HG03439 (cell line): ENCODE results near the gene PEX19.

ENCODE experiments used
- ATAC-seq: cut with Tn5 transposase; IDR thresholded peaks from one replicate; pipeline ENCODE4 v1.9.1; 2021; ENCODE audit warnings: mild to moderate bottlenecking, moderate library complexity; ENCODE audit not compliant: unreplicated experiment

The PEX19 gene

DNA sequence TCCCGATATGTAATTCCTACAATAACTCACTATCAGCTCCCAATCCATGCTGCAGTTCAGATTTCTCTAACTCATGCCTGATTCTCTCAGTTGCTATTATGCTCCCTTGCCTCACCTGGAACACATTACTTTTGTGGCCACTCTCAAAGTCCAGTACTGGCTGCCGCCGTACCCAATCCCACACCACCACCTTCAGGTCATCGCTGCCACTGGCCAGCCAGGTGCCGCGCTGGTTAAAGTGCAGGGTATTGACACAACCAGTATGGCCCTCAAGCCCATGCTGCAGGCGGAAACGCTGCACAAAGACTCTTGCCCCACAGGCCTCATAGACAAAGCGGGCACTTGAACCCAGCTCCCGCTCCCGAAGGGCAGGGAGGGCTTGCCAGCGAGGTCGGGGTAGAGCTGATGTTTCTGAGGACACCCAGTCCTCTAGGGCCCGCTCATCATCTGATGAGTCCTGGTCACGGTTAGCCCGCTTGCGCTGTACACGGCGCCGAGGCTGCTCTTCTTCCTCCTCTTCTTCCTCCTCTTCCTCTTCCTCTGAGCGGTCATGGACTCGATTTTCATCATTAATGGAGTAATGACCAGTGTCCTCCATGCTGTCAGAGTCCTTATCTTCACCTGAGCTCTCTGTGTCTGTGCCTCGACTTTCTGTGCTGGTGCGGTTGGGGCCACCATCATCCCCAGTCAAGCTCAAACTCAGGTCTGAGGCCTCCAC is 45.2 kb downstream of the PEX19 start:
- ATAC-seq, result no peak

DNA sequence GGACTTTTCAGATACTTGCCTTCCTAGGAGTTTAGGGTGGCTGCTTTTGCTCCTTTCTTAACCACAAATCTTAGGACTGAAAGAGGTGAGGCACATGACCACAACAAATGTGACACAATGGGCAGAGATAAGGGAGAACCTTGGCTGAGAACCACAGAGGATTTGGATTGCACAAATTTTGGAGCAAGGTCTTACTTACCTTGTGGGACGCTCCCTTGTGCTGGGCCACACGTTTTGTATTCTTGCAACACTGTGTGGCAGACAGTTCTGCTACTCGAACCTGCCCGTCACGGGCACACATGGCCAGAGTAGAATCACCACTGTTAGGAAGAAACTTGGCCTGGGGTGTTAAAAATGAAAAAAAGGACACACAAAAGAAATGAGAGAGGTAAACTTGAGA is 46.5 kb downstream of the PEX19 start:
- ATAC-seq, result no peak

DNA sequence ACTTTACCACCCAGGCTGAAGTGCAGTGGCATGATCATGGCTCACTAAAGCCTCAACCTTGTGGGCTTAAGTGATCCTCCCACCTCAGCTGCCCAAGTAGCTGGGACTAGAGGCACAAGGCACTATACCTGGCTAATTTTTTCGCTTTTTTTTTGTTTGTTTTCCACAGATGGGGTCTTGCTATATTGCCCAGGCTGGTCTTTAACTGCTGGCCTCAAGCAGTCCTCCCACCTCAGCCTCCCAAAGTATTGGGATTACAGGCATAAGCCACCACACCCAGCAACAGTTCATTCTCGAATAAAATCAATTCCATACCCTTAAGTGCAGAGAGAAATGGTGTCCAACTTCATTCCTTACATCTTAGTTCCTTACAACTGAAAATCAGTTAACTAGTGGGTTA is 47.4 kb downstream of the PEX19 start:
- no peak for ATAC-seq

DNA sequence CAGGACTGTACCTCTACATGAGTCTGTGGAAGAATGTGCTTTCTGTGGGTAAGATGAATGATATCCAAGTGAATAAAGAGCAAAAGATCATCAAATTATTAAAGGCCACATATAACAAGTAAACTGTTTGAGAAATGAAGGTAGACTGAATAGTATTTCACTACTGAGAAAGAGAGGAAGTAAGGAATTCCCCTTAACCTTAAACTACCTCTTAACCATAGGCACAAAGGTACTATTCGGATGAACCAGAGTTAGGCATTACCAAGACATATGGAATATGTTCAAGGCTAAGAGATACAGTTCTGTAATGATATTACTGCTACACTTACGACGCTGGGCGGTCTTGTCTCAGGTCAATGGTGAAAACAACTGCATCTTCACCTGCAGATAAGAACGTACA is 48.1 kb downstream of the PEX19 start:
- no peak for ATAC-seq

DNA sequence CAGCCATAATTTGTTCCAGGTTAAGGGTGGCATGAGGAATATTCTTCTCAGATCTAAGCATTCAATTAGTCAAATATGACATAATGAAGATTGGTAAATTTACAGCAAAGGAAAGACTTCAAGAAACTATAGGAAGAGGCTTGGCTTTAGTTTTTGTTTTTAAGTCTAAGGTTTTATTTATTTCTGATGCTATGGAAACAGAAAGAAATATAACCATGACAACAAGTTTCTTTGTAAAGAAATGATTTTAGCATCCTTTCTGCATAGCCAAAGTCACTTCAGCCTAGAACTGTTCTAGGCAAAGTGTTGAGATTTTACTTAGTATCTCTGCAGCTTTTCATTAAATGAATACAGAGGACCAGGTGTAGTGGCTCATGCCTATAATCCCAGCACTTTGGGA is 52.0 kb downstream of the PEX19 start:
- ATAC-seq, result no peak

DNA sequence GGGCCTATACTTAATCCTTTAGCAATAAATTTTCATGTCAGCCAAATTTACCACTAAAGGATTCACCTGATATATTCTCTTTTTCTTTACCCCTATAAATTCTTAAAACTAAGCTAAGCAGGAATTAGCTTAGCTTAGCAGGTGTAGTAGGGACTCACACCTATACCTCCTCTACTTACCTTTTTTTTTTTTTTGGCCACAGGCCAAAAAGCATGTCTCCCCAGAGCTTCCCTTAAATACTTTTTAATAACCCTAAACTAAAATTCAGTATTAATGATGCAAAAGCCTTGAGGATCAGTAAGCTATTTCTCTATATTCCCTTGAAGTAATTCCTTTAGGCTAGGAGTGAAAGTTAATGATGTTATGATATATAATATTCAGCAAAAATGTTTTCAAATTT is 56.5 kb downstream of the PEX19 start:
- ATAC-seq, result no peak

DNA sequence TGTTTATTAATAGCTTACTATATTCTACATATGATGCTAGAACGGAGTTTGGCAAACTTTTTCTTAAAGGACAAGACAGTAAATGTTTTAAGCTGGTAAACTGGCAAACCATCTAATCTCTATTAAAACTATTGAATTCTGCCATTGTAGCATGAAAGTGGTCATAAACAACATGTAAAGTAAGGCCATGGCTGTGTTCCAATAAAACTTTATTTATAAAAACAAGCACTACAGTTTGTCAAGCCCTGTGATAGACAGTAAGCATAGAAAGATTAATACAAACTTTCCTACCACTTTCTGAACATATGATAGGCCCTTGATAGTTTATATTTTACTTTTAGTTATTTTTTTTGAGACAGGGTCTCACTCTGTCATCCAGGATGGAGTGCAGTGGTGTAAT is 57.4 kb downstream of the PEX19 start:
- no peak for ATAC-seq

DNA sequence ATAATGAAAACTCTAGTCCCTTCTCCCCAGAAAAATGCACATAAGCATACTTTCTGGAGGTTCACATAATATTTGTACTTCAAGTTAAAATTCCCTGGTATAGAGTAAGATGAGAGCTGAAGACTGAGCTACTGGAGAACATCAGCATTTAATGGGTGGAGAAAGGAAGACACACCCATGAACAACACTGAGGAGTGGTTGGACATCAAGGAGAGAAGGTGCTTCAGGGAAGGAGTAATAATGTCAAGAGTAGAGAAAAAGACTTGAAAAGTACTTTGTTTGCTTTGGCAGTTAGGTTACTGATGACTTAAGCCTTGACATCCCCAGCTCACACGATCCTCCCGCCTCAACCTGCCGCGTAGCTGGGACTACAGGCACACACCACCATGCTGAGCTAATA is 57.9 kb downstream of the PEX19 start:
- ATAC-seq, result no peak
